HCT116 (cell line): ENCODE data around the gene KIF1A. TPM values are rescaled to one million over a fixed set of nuclear protein-coding genes. Genes with fewer than 3 reads are reported as not detected.

Experiments used
- ATAC-seq: fragments of 200-7000 bp; cut with Tn5 transposase; 2 replicates; pipeline ENCODE4 v1.9.1; 2020; ENCODE audit warnings: mild to moderate bottlenecking, moderate library complexity
- BruUV-seq: library from RNA; stranded (reverse); fragments of 400-500 nt; replicated peaks from 2 replicates; lab custom pipeline; 2021; lab: Mats Ljungman, UMichigan
- CTCF ChIA-PET: fragments of 300-600 bp; sonication (Branson Sonifier 250); formaldehyde crosslinking; loops from one replicate; lab custom pipeline; 2021; ENCODE audit warnings: antibody characterized with exemption; lab: Charles Lee
- POLR2A ChIA-PET: fragments of 300-600, 350-600 bp; sonication (Branson Sonifier 250); formaldehyde crosslinking; loops from one replicate; lab custom pipeline; 2021; ENCODE audit warnings: antibody characterized with exemption; lab: Charles Lee
- RAD21 ChIA-PET, 2 experiments: fragments of 300-600 bp; sonication (Branson Sonifier 250); formaldehyde crosslinking; loops; one replicate each; lab custom pipeline; 2023; ENCODE audit warnings: low total read pairs in 2 of 2; ENCODE audit not compliant: uncharacterized antibody in 2 of 2, unreplicated experiment in 2 of 2, low non-redundant PET in 1 of 2; lab: Charles Lee
- DNase-seq: peaks from one replicate; pipeline ENCODE4 v3.0.0-alpha.2; 2010; ENCODE audit warnings: low read depth, low spot score
- H2AFZ ChIP-seq: fragments of 200-600 bp; shearing (Covaris generic), sonication (generic); 2 replicates; pipeline ENCODE4 v1.6.1; 2017; ENCODE audit warnings: low read depth, mixed run types, mixed read lengths, antibody characterized with exemption, low read length; ENCODE audit not compliant: poor library complexity, severe bottlenecking
- H3K27ac ChIP-seq: 2 replicates; pipeline ENCODE4 v1.5.1; 2012; ENCODE audit warnings: low read depth, low read length
- H3K27me3 ChIP-seq: fragments of 200-600 bp; sonication (generic); 2 replicates; pipeline ENCODE4 v1.6.1; 2016; ENCODE audit warnings: mixed run types, low read length, mixed read lengths; ENCODE audit not compliant: insufficient read depth
- H3K36me3 ChIP-seq, 2 experiments: fragments of 200-500 bp in 1 of 2; fragments of 200-600 bp in 1 of 2; sonication (Bioruptor generic) in 1 of 2; sonication (generic) in 1 of 2; 2 replicates each; pipeline versions ENCODE4 v1.5.1 to v1.6.1; 2014 to 2016; ENCODE audit warnings: low read length in 2 of 2, inconsistent platforms in 1 of 2, mixed read lengths in 1 of 2, mixed run types in 1 of 2; ENCODE audit not compliant: insufficient read depth in 2 of 2, control insufficient read depth in 1 of 2
- H3K4me1 ChIP-seq, 2 experiments: fragments of 200-600 bp in 1 of 2; sonication (generic) in 1 of 2; 2 replicates each; pipeline versions ENCODE4 v1.5.1 to v1.6.1; 2012 to 2017; ENCODE audit warnings: low read length in 2 of 2, inconsistent platforms in 1 of 2, mild to moderate bottlenecking in 1 of 2, mixed read lengths in 1 of 2, mixed run types in 1 of 2, moderate library complexity in 1 of 2; ENCODE audit not compliant: insufficient read depth in 2 of 2, control insufficient read depth in 1 of 2
- H3K4me2 ChIP-seq: fragments of 200-600 bp; sonication (generic); 2 replicates; pipeline ENCODE4 v1.6.1; 2017; ENCODE audit warnings: mixed run types, low read length, mixed read lengths
- H3K4me3 ChIP-seq, 2 experiments: fragments of 200-600 bp in 1 of 2; sonication (generic) in 1 of 2; replicated peaks in 1 of 2; 2 replicates each; pipeline ENCODE4 v1.5.1; 2011 to 2016; ENCODE audit warnings: low read length in 2 of 2, control low read depth in 1 of 2, low read depth in 1 of 2, mild to moderate bottlenecking in 1 of 2, mixed read lengths in 1 of 2, mixed run types in 1 of 2
- H3K79me2 ChIP-seq: fragments of 200-600 bp; sonication (generic); 2 replicates; pipeline ENCODE4 v1.6.1; 2017; ENCODE audit warnings: mild to moderate bottlenecking, mixed run types, low read length, moderate library complexity, mixed read lengths; ENCODE audit not compliant: insufficient read depth
- H3K9ac ChIP-seq: fragments of 200-600 bp; sonication (generic); 2 replicates; pipeline ENCODE4 v1.6.1; 2016; ENCODE audit warnings: low read length, mixed read lengths
- H3K9me2 ChIP-seq: fragments of 200-600 bp; sonication (generic), shearing (Covaris generic); 2 replicates; pipeline ENCODE4 v1.6.1; 2017; ENCODE audit warnings: mixed run types, mild to moderate bottlenecking, moderate library complexity; ENCODE audit not compliant: insufficient read depth
- H3K9me3 ChIP-seq, 2 experiments: fragments of 200-500 bp in 1 of 2; fragments of 200-600 bp in 1 of 2; sonication (Bioruptor generic) in 1 of 2; sonication (generic) in 1 of 2; 2 replicates each; pipeline ENCODE4 v1.6.1; 2014 to 2017; ENCODE audit warnings: low read length in 2 of 2, mixed read lengths in 2 of 2, inconsistent platforms in 1 of 2, low read depth in 1 of 2, mild to moderate bottlenecking in 1 of 2, mixed run types in 1 of 2, moderate library complexity in 1 of 2; ENCODE audit not compliant: control insufficient read depth in 1 of 2, insufficient read depth in 1 of 2
- H4K20me1 ChIP-seq: fragments of 200-600 bp; sonication (generic), shearing (Covaris generic); 2 replicates; pipeline ENCODE4 v1.6.1; 2017; ENCODE audit warnings: mixed run types, mild to moderate bottlenecking, moderate library complexity; ENCODE audit not compliant: insufficient read depth
- CEBPB ChIP-seq: IDR thresholded peaks from 2 replicates; pipeline ENCODE4 v1.6.1; 2012; ENCODE audit warnings: low read depth
- ELF1 ChIP-seq: IDR thresholded peaks from 2 replicates; pipeline ENCODE4 v1.6.1; 2012; ENCODE audit warnings: low read depth, borderline replicate concordance
- EZH2 ChIP-seq: fragments of 200-600 bp; sonication (generic); IDR thresholded peaks from 2 replicates; pipeline ENCODE4 v1.6.1; 2017; ENCODE audit warnings: antibody characterized with exemption, mixed run types
- EZH2phosphoT487 ChIP-seq: fragments of 200-600 bp; IDR thresholded peaks from 2 replicates; pipeline ENCODE4 v1.6.1; 2018; ENCODE audit warnings: antibody characterized with exemption, borderline replicate concordance
- FOSL1 ChIP-seq: IDR thresholded peaks from 2 replicates; pipeline ENCODE4 v1.6.1; 2012; ENCODE audit warnings: low read depth
- POLR2A ChIP-seq: IDR thresholded peaks from 2 replicates; pipeline ENCODE4 v1.7.0; 2011; ENCODE audit warnings: borderline replicate concordance; ENCODE audit not compliant: insufficient read depth, insufficient read length; ENCODE audit errors: extremely low read depth
- SP1 ChIP-seq: IDR thresholded peaks from 2 replicates; pipeline ENCODE4 v1.6.1; 2012; ENCODE audit warnings: low read depth
- YY1 ChIP-seq: IDR thresholded peaks from 2 replicates; pipeline ENCODE4 v1.6.1; 2011; ENCODE audit warnings: low read length, low read depth, moderate library complexity, mild to moderate bottlenecking; ENCODE audit not compliant: insufficient replicate concordance; ENCODE audit errors: extremely low read depth
- ZFX ChIP-seq: fragments of 450-650 bp; IDR thresholded peaks from 2 replicates; pipeline ENCODE4 v1.6.1; 2017
- intact Hi-C: fragments of 100-400 bp; cut with micrococcal nuclease; formaldehyde crosslinking; loops from 2 replicates; pipeline ENCODE4 v1.10.0; 2022
- total RNA-seq: library from RNA; stranded (reverse); gene quantifications from one replicate; pipeline ENCODE4 v1.2.1, GENCODE V29; 2021; ENCODE audit not compliant: unreplicated experiment
- TF ChIP-seq, protein P1 (sequence below): IDR thresholded peaks from 2 replicates; pipeline ENCODE4 v1.6.1; 2011; ENCODE audit warnings: mild to moderate bottlenecking, low read length, moderate library complexity; ENCODE audit not compliant: insufficient replicate concordance; ENCODE audit errors: extremely low read depth

The KIF1A gene
- total RNA-seq, 1 experiment from 2014 or later = 0.27 TPM

DNA sequence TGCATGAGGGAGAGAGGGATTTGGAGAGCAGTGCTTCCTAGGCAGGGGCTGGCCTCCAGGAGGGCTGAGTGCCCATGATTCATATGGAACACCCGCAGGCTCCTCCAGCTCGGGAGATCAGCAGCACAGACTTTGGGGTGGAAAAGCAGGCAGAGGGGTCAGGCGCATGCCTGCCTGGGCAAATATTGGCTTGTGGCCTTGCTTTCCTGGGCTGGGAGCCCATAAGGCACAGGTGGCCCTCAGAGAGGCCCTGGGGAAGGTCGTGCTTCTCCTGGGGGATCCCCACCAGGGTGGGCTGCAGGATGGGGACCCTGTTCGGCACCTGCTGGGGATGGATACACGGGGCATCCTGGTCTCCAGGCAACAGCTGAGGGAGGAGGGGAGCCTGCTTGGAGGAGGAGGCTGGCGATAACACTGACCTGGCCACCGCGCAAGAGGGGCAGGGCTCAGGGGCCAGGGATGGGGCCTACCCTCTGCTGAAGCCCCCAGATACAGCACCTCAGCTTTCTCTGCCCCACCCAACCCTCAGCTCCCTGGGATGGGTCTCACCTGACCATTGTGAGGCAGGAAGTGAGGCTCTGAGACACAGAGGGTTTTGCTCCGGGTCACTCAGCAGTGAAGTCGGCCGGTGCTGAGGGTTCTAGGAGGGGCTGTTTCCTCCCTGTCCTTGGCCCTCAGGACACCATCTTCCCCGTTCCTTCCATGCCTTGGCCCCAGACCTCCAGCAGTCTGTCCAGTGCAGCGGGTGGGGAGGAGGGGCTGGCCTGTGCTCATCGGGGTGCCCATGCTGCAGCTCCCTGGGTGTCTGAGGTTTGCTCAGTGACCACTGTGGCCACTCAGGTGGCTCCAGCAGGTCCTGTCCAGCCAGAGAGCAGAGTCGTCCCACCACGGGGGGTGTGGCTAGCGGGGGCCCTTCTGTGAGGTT, 116.3 kb downstream of the KIF1A start:
- Histone ChIP-seq H2AFZ (no peak overlapping the region), H3K9ac (no peak overlapping the region), H3K4me2 (no peak overlapping the region), H3K27ac (no peak overlapping the region), H3K36me3 (no peaks in the 10 kb centered on the region), H3K9me2 (no peaks in the 10 kb centered on the region), H4K20me1 (no peaks in the 10 kb centered on the region), H3K9me3 (no peaks in the 10 kb centered on the region), H3K4me1 (no peaks in the 10 kb centered on the region), H3K4me3 (no peak overlapping the region), H3K27me3 (no peaks in the 10 kb centered on the region; the same call in 1 of the 2 replicates), H3K79me2 (no peaks in the 10 kb centered on the region)
- intact Hi-C loops = no loop called here
- TF ChIP-seq SP1 (no peak), EZH2phosphoT487 (no peak), FOSL1 (no peak), YY1 (no peak), ZFX (no peak), ELF1 (no peak), EZH2 (no peak), POLR2A (no peak), CEBPB (no peak)
- TF ChIP-seq, protein P1, sequence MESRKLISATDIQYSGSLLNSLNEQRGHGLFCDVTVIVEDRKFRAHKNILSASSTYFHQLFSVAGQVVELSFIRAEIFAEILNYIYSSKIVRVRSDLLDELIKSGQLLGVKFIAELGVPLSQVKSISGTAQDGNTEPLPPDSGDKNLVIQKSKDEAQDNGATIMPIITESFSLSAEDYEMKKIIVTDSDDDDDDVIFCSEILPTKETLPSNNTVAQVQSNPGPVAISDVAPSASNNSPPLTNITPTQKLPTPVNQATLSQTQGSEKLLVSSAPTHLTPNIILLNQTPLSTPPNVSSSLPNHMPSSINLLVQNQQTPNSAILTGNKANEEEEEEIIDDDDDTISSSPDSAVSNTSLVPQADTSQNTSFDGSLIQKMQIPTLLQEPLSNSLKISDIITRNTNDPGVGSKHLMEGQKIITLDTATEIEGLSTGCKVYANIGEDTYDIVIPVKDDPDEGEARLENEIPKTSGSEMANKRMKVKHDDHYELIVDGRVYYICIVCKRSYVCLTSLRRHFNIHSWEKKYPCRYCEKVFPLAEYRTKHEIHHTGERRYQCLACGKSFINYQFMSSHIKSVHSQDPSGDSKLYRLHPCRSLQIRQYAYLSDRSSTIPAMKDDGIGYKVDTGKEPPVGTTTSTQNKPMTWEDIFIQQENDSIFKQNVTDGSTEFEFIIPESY = no peak
- no TSS peak for BruUV-seq
- DNase-seq = no peak
- ChIA-PET RAD21 (no interaction called here), POLR2A (no interaction called here), CTCF (no interaction called here)
- ATAC-seq = no peak
